Measurements from ENCODE around the gene CMTM5. TPM values are rescaled to one million over a fixed set of nuclear protein-coding genes. Genes with fewer than 3 reads are reported as not detected.

The CMTM5 gene
- total RNA-seq, 1 experiment from 2014 or later: not detected

DNA sequence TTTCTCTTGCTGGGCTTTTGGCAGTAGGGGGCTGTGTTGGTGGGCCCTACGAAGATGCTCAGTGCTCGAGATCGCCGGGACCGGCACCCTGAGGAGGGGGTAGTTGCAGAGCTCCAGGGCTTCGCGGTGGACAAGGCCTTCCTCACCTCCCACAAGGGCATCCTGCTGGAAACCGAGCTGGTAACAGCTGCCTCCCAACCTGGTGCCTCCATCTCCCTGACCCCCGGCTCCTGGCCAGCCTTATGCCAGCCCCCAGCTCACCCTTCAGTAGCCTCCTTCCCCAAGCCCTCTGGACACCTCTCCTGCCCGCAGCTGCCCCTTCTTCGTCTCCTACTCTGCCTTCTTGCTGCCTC lies 328 bp downstream of the CMTM5 start:
- Histone ChIP-seq H3K4me1 (ENCODE audit: control insufficient read depth in 1 of 2, insufficient read depth in 2 of 2, low read length in 2 of 2) (no peaks in the 10 kb centered on the region), H3K36me3 (ENCODE audit: control insufficient read depth in 1 of 2, insufficient read depth in 2 of 2, low read length in 2 of 2) (no peaks in the 10 kb centered on the region), H3K27me3 (ENCODE audit: insufficient read depth, low read length) (0 out of 2 replicates have a peak, but pooled peaks cover 6% of the 10 kb centered on the region), H3K4me3 (replicated peaks in 1 of 2; ENCODE audit: low read depth in 1 of 2, low read length in 2 of 2) (no peak overlapping the region), H4K20me1 (ENCODE audit: insufficient read depth) (no peaks in the 10 kb centered on the region), H2AFZ (ENCODE audit: low read depth, low read length, poor library complexity, severe bottlenecking) (no peak overlapping the region), H3K4me2 (ENCODE audit: low read length) (no peak overlapping the region), H3K9me2 (ENCODE audit: insufficient read depth) (no peaks in the 10 kb centered on the region), H3K9me3 (ENCODE audit: control insufficient read depth in 1 of 2, insufficient read depth in 1 of 2, low read depth in 1 of 2, low read length in 2 of 2) (no peaks in the 10 kb centered on the region), H3K9ac (ENCODE audit: low read length) (no peak overlapping the region), H3K79me2 (ENCODE audit: insufficient read depth, low read length) (no peaks in the 10 kb centered on the region), H3K27ac (ENCODE audit: low read depth, low read length) (no peak overlapping the region)
- BruUV-seq (replicated peaks): no TSS peak
- DNase-seq (ENCODE audit: low read depth, low spot score): no peak
- RAD21 ChIA-PET (ENCODE audit: low non-redundant PET in 1 of 2, low total read pairs in 2 of 2, uncharacterized antibody in 2 of 2, unreplicated experiment in 2 of 2): no interaction called here
- TF ChIP-seq, protein P1, sequence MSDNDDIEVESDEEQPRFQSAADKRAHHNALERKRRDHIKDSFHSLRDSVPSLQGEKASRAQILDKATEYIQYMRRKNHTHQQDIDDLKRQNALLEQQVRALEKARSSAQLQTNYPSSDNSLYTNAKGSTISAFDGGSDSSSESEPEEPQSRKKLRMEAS (IDR thresholded peaks at IDR 0.05): no peak
- TF ChIP-seq, protein P2, sequence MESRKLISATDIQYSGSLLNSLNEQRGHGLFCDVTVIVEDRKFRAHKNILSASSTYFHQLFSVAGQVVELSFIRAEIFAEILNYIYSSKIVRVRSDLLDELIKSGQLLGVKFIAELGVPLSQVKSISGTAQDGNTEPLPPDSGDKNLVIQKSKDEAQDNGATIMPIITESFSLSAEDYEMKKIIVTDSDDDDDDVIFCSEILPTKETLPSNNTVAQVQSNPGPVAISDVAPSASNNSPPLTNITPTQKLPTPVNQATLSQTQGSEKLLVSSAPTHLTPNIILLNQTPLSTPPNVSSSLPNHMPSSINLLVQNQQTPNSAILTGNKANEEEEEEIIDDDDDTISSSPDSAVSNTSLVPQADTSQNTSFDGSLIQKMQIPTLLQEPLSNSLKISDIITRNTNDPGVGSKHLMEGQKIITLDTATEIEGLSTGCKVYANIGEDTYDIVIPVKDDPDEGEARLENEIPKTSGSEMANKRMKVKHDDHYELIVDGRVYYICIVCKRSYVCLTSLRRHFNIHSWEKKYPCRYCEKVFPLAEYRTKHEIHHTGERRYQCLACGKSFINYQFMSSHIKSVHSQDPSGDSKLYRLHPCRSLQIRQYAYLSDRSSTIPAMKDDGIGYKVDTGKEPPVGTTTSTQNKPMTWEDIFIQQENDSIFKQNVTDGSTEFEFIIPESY (IDR thresholded peaks at IDR 0.05; ENCODE audit: extremely low read depth, insufficient replicate concordance, low read length): no peak
- no peak for TF ChIP-seq ELF1 (IDR thresholded peaks at IDR 0.05; ENCODE audit: borderline replicate concordance, low read depth)
- ATAC-seq: no peak
- intact Hi-C loops (cut with micrococcal nuclease): no loop called here
- CTCF ChIA-PET: no interaction called here
- POLR2A ChIA-PET: no interaction called here

DNA sequence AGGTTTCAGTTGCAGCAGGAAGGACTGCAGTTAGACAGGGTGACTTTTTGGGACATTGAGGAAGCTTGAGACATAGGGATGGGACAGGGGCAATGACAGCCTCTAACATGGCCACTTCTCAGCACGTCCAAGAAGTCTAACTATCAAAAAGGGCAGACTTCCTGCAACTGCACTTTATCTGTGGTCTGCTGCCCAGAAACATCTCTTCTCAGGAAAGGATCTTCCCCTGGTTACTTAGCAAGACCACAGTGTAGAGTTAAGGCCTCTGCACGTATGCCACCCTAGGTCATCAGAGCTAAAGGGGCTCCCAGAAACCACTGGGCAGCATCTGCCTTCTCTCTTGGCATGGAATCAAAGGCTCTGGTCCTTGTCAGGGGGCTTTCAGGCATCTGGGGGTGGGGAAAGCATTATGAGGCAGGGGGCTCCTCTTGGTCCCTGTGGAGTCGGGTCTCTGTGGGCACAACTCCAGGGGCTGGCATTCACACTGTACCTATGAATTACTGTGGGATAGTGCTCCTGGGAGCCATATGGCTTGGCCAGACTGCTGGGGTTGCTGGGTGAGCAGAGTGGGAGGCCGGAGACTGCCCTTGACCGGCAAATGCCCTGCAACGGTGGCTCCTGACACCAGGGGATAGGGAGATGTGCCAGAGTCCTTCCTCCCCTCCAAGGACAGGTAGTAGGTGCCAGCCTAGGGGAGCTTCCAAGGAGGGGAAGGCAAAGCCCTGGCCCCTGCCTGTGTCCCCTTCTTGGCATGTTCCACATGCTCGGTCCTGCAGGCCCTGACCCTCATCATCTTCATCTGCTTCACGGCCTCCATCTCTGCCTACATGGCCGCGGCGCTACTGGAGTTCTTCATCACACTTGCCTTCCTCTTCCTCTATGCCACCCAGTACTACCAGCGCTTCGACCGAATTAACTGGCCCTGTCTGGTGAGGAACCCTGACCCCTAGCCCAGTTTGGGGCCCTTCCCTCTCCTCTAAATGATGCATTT lies 1.0 kb downstream of the CMTM5 start:
- ChIA-PET POLR2A (no interaction called here), RAD21 (ENCODE audit: low non-redundant PET in 1 of 2, low total read pairs in 2 of 2, uncharacterized antibody in 2 of 2, unreplicated experiment in 2 of 2) (no interaction called here), CTCF (no interaction called here)
- no peak overlapping the region for H2AFZ ChIP-seq (ENCODE audit: low read depth, low read length, poor library complexity, severe bottlenecking)
- ATAC-seq: no peak
- no peak for DNase-seq (ENCODE audit: low read depth, low spot score)
- 0 out of 2 replicates have a peak, but pooled peaks cover 6% of the 10 kb centered on the region for H3K27me3 ChIP-seq (ENCODE audit: insufficient read depth, low read length)
- no peaks in the 10 kb centered on the region for H3K9me3 ChIP-seq (ENCODE audit: control insufficient read depth in 1 of 2, insufficient read depth in 1 of 2, low read depth in 1 of 2, low read length in 2 of 2)
- no peaks in the 10 kb centered on the region for H4K20me1 ChIP-seq (ENCODE audit: insufficient read depth)
- H3K36me3 ChIP-seq (ENCODE audit: control insufficient read depth in 1 of 2, insufficient read depth in 2 of 2, low read length in 2 of 2): no peaks in the 10 kb centered on the region
- H3K4me2 ChIP-seq (ENCODE audit: low read length): no peak overlapping the region
- H3K79me2 ChIP-seq (ENCODE audit: insufficient read depth, low read length): no peaks in the 10 kb centered on the region
- no peak overlapping the region for H3K9ac ChIP-seq (ENCODE audit: low read length)
- no TSS peak for BruUV-seq (replicated peaks)
- intact Hi-C loops (cut with micrococcal nuclease): no loop called here
- no peak overlapping the region for H3K4me3 ChIP-seq (replicated peaks in 1 of 2; ENCODE audit: low read depth in 1 of 2, low read length in 2 of 2)
- no peak overlapping the region for H3K27ac ChIP-seq (ENCODE audit: low read depth, low read length)
- no peaks in the 10 kb centered on the region for H3K9me2 ChIP-seq (ENCODE audit: insufficient read depth)
- TF ChIP-seq SIN3A (IDR thresholded peaks at IDR 0.05; ENCODE audit: low read depth): no peak
- TF ChIP-seq EZH2 (IDR thresholded peaks at IDR 0.05): no peak
- H3K4me1 ChIP-seq (ENCODE audit: control insufficient read depth in 1 of 2, insufficient read depth in 2 of 2, low read length in 2 of 2): no peaks in the 10 kb centered on the region

Data from HCT116 (cell line).